Activated naive CD4-positive, alpha-beta T cell treated with anti-CD3 and anti-CD28 coated beads, Interleukin-2, amount 10 ng/mL, durations not matched to agents 5 hours and 36 hours (primary cell): ENCODE measurements around the gene UGT2B11. TPM values are rescaled to one million over a fixed set of nuclear protein-coding genes. Genes with fewer than 3 reads are reported as not detected.

Experiments
- total RNA-seq, 2 experiments: library from RNA; stranded (reverse); gene quantifications; one replicate each; pipeline ENCODE4 v1.2.3, GENCODE V29; 2021

The UGT2B11 gene
- not detected for total RNA-seq

GRCh38 chr4:69214716-69215115, at the start of gene UGT2B11:
TSS of gene UGT2B11 (minus strand) at chr4:69214748. CDS start at chr4:69214722, 26 bp downstream.

Other genes with a start within 250 kb of the UGT2B11 start
- gene UGT2B7, start 118.3 kb downstream of the UGT2B11 start, total RNA-seq = not detected
- gene UGT2B28, start 65.7 kb upstream of the UGT2B11 start, total RNA-seq = not detected